HG02885 (cell line): ENCODE measurements around the gene RALGPS1.

Experiments used
- ATAC-seq: cut with Tn5 transposase; IDR thresholded peaks from one replicate; pipeline ENCODE4 v1.9.1; 2021; ENCODE audit warnings: mild to moderate bottlenecking; ENCODE audit not compliant: unreplicated experiment, poor library complexity

RALGPS1 gene

GRCh38 chr9:127193483-127193882 is 278.9 kb downstream of the RALGPS1 start:
- ATAC-seq = no peak

- ATAC-seq = no peak
These were observed 280.5 kb downstream of the RALGPS1 start for GRCh38 chr9:127194881-127195713.

- ATAC-seq = no peak
These were observed 281.6 kb downstream of the RALGPS1 start for GRCh38 chr9:127195976-127196825.

- ATAC-seq = no peak
These were observed 282.2 kb downstream of the RALGPS1 start for GRCh38 chr9:127196826-127197145.

GRCh38 chr9:127197186-127197860 is 282.7 kb downstream of the RALGPS1 start:
- no peak for ATAC-seq

- no peak for ATAC-seq
These were observed 283.4 kb downstream of the RALGPS1 start for GRCh38 chr9:127197861-127198430.

GRCh38 chr9:127198587-127198986 is 284.0 kb downstream of the RALGPS1 start:
- ATAC-seq = no peak

- ATAC-seq = no peak
These were observed 284.6 kb downstream of the RALGPS1 start for GRCh38 chr9:127199001-127199791.

- ATAC-seq = no peak
These were observed 285.7 kb downstream of the RALGPS1 start for GRCh38 chr9:127200106-127200862.

GRCh38 chr9:127201071-127201541 is 286.5 kb downstream of the RALGPS1 start:
- ATAC-seq = no peak

GRCh38 chr9:127201731-127202130 is 287.1 kb downstream of the RALGPS1 start:
- ATAC-seq = no peak

GRCh38 chr9:127202461-127203169 is 288.0 kb downstream of the RALGPS1 start:
- no peak for ATAC-seq

- no peak for ATAC-seq
These were observed 289.2 kb downstream of the RALGPS1 start for GRCh38 chr9:127203681-127204327.

- ATAC-seq = no peak
These were observed 290.3 kb downstream of the RALGPS1 start for GRCh38 chr9:127204771-127205470.

GRCh38 chr9:127205952-127206351 is 291.4 kb downstream of the RALGPS1 start:
- no peak for ATAC-seq

GRCh38 chr9:127206666-127207065 is 292.1 kb downstream of the RALGPS1 start:
- no peak for ATAC-seq

GRCh38 chr9:127207734-127208410 is 293.3 kb downstream of the RALGPS1 start:
- no peak for ATAC-seq
